HG03196 (cell line): ENCODE results near the gene CBR3.

Experiments used
- ATAC-seq: cut with Tn5 transposase; IDR thresholded peaks from one replicate; pipeline ENCODE4 v1.9.1; 2021; ENCODE audit not compliant: unreplicated experiment

CBR3 gene

DNA sequence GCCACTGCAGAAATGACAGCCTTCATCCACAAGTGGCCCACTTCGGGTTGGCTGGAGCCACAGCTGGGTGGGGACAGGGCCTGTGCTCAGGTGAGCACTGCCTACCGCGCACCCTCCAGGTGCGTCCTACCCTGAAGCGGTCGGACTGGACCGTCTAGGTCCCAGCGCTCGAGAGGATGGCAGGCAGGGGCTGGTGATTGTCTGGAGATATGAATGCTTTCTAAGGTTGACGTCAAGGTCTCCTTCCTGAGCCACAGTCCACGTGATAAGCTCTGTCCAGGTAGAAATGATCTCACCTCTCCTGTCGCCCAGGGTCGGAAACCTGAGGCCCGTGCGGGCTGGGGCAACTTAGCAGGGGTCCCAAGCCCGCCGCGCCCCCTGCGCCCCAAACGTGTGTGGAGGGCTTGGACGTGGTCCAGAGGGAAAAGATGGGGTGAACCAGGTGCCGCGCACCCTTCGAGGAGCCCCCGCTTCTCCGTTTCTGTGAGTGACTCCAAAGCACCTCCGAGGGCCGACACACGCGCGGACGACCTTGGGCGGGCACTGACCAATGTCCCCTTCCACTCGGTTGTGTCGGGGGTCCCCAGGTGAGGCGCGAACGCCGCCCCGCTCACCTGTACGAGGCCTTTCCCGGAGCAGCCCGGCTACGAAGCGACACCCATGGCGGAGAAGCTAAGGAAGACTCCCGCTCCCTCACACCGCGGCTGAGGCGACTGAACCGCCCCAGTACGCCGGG is 20.9 kb downstream of the CBR3 start:
- ATAC-seq: no peak

DNA sequence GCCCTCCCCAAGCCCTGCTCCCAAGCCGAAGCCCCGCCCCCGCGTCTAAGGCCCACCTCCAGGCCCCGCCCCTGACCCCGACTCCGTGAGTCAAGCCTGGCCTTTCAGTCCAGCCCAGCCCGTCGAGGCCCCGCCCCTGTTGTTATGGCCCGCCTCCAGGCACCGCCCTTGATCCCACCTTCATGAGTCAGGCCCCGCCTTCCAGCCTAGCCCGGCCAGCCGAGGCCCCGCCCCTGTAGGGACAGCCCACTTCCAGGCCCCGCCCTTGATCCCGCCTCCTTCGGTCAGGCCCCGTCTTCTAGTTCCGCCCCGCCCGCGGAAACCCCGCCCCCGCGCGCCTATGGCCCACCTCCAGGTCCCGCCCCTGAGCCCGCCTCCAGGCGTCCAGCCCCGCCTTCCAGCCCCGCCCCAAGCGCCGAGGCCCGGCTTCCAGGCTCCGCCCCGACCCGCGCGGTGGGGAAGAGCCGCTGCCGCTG is 21.5 kb downstream of the CBR3 start:
- peak; percentile 87 for ATAC-seq

DNA sequence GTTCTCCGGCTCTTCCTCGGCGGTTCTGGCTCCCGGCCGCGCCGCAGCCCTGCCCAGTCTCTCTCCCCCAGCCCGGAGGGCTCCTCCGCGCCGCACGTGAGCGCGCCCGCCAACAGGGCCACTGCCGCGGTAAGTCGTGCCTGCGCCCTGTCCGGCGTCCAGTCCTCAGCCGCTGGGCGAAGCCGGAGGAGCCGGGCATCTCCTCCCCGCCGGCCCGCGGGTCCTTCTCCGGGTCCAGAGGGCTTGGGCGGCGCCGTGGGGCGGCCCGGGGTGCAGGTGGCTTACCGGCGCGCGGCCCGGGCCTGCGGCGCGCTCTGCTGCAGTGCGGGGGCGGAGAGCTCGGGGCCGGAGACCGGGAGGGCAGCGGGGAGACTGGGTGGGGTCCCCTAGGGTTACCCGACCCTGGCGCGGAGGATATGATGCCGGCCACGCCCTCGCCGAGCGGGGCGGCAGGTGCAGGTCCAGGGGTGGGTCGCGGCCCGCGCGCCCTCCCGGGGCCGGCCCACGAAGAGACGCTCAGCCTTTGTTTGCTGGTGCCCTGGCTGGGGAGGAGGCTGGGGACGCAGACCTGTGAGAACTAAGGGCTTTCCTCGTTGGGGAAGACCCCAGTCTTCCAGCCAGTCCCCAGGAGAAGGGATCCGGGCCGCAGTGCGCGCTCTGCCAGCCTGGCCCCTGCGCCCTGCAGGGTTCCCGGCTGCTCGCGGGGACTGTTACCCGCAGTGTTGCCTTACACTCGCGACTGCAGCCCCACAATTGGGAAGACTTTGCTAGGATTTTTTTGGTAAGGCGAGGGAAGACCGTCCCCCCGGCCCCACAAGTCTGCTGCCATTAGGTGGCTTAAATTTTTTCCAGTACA is 22.2 kb downstream of the CBR3 start, which contains the start of gene DOP1B:
Gene DOP1B (plus strand): TSS at position 10 of the 856 bp plus-strand sequence. CDS start 7,910 bp downstream, outside the sequence.
- peak; percentile 13 for ATAC-seq

DNA sequence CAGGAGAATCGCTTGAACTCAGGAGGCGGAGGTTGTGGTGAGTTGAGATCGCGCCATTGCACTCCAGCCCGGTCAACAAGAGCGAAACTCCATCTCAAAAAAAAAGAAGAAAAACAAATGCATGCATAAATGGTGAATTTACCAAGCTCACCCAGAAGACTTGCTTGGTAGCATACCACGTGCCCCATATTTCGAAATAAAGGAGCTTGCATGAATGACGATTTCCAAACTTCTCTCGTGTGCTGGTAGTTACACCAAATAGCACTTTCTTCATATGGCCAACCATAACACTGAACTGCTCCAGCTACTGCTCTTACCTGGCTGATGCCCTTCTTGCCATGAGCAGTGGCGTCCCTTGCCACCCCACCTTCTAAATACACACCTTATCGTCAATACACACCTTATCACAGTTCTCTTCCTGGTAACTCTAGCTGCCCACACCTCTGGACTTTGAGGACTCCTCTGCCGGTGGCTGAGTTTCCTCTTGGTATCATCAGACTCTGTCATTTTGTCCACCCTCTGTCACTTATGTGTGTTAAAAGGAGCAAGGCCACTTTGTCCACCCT is 24.6 kb downstream of the CBR3 start:
- no peak for ATAC-seq

DNA sequence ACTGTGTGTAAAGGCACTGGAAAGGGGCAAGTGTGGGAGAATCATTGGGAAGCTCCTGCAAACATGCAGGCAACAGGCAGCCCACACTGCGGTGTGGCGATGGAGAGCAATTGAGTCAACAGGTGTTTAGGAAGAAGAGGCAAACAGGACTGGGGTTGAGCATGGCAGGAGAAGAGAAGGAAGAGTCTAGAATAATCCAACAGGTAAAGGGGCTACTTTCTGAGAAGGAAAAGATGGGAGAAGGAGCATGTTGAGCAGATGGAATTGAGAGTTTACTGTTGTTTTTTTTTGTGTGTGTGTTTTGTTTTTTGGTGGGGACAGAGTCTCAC is 25.9 kb downstream of the CBR3 start:
- ATAC-seq: no peak

DNA sequence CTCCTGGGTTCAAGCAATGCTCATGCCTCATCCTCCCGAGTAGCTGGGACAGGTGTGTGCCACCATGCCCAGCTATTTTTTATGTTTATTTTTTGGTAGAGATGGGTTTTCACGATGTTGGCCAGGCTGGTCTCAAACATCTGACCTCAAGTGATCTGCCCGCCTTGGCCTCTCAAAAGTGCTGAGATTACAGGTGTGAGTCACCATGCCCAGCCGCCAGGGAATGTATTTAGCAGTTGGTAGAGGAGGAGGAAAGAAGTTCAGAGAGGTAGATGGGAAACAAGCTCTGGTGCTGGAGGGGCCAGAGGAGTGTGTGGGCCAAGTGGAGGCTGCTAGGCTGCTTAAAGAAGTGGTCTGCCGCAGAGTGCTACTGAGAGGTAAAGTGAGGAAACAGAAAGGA is 27.8 kb downstream of the CBR3 start:
- ATAC-seq: no peak

DNA sequence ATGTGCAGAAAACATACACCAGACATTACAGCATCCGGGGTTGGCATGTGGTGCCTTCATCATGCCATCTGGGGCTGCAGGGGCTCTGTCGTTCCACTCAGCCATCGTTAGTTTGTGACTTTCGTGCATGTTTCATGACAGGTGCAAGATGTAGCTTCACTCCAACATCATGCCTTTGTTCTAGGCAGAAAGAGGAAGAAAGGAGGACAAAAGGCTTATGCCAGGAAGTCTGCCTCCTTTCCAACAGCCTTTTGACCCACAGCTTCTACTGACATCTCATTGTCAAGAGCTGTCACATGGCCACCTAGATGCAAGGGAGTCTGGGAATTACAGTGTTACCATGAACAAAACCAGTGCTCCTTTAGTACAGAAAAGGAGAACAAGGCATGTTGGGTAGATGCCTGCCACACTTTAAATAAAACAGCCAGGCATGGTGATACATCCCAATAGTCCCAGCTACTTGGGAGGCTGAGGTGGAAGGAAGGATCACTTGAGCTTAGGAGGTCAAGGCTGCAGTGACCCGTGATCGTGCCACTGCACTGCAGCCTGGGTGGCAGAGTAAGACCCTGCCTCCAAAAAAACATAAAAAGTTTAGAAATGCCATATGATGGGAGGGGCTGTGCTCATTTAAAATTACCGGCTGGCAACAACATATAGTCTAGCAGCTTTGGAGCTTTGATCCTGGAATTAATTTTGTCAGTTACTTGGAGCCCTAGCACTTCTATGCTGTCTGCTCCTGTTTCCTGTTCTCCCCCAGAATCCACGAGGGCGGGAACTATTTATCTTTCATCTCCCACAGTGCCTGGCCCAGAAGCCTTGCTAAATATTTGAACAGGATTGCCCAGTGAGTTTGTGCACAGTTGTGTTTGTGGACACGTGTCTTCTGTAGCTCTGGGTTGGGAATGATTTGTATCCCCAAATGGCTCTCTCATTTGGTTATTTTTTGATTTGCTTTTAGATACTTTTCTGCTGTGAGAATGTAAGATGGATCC is 29.2 kb downstream of the CBR3 start:
- no peak for ATAC-seq

DNA sequence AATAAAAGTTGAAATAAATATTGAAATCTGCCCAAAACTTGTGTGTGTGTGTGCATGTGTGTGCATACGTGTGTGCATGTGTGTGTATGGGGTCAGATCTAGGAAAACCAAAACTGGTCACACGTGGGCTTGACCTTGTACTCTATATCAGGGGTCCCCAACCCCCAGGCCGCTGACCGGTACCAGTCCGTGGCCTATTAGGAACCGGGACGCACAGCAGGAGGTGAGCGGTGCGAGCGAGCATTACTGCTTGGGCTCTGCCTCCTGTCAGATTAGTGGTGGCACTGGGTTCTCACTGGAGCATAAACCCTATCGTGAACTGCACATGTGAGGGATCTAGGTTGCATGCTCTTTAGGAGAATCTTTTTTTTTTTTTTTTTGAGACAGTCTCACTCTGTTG is 30.5 kb downstream of the CBR3 start:
- no peak for ATAC-seq

DNA sequence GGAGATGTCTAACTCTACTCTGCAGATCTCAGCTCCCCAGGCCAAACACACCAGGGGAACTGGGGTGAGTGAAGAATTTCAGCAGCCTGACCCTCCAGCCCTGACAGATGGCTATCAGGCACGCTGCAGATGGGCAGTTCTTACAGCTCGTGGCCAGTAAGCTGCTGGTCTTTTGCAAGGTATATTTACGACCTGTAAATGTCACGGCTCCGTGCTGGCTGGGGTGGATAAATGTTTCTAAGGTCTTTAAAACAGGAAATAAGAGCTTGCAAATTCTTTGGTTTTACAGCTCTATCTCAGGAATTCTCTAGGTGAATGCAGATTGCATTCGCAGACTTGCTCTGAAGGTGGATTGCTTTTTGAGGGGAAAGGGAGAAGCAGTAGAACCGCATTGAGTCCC is 31.8 kb downstream of the CBR3 start:
- ATAC-seq: no peak

DNA sequence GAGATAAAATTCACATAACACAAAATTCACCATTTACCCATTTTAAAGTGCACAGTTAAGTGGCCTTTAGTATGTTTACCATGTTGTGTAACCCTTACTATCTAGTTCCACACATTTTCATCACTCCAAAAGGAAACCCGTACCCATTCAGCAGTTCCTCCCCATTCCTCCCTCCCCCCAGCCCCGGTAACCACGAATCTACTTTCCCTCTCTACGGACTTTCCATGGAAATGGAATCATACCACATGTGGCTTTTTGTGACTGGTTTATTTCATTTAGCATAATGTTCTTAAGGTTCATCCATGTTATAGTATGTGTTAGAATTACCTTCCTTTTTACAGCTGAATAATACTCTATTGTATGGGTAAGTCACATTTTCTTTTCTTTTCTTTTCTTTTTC is 32.7 kb downstream of the CBR3 start:
- ATAC-seq: no peak

DNA sequence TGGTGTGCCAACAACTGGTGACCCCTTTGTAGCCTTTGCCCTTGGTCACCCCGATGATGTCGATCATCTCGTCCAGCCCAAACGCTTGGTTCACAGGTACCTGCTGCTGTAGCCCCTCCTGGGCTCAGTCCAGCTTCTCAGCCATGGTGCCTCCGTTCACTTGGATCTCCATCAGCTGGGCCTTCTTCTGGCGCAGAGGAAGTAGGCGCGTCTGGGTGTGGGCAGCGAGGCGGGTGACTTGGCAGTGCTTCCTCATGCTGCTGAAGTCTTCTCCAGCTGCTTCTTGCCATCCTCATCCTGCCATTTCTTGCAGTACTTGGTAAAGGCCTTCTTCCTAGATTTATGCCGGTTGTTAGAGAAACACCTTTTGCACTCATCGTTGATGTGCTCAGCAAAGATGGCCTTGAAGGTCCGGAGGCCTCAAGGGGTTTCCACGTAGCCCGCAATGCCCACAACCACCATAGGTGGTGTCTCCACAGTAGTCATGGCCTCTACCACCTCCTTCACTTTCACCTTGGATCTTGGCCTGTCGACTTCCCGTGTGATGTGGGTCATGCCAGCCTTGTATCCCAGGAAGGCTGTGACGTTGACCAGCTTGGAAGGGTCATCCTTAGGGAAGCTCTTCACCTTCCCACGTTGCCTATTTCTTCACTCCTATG is 34.7 kb downstream of the CBR3 start:
- no peak for ATAC-seq

DNA sequence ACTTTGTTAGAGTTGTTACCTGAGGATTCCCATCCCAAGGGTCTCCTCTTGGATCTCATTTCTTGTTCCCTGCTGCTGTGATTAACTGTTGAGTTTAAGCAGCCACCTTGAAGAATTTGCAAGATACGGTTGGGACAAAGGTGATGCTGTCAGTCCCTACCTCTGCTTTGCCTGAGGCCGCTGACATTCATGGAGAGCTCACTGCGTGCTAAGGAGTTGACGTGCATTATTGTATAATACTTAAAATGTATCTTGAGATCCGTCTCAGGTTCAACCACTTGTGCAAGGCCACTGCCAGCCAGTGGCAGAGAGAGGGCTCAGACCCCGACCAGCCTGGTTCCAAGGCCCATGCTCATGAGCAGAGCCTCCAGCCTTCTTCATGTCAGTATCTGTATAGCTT is 35.9 kb downstream of the CBR3 start:
- no peak for ATAC-seq

DNA sequence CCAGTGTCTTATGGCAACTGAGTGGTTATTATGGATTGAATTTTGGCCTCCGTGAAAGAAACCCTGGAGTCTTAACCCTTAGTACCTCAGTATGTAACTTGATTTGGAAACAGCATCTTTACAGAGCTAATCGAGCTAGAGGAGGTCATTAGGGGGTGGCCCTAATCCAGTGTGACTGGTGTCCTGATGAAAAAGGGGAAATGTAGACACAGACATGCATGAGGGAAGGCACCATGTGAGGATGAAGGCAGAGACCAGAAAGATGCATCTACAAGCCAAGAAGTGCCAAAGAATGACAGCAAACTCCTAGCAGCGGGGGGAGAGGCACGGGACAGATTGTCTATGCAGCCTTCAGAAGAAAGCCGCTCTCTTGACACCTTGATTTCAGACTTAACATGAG is 36.5 kb downstream of the CBR3 start:
- ATAC-seq: no peak

DNA sequence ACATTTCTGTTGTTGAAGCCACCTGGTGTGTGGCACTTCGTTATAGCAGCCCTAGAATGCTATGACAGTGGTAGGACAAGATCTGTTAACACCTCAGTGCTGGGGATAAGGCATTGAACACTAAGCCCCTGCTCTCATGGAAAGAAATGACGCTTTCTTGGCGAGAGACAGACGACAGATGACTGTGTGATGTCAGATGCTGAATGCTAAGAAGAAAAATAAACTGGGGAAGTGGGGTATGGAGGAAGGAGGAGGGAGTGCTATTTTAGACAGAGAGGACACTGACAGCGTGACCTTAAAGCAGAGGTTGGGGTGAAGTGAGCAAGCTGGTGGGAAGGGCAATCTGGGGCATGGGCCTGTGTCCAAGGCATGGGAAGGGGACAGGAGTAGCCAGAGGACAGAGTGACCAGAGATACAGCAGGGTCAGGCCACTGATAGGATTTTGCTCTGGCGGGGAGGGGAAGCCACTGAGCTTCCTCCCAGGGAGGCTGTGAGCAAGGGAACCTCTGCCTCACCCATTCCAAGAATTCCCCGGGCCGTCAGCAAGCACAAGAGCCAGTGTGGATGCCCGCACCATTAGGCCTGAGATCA is 37.0 kb downstream of the CBR3 start:
- no peak for ATAC-seq

DNA sequence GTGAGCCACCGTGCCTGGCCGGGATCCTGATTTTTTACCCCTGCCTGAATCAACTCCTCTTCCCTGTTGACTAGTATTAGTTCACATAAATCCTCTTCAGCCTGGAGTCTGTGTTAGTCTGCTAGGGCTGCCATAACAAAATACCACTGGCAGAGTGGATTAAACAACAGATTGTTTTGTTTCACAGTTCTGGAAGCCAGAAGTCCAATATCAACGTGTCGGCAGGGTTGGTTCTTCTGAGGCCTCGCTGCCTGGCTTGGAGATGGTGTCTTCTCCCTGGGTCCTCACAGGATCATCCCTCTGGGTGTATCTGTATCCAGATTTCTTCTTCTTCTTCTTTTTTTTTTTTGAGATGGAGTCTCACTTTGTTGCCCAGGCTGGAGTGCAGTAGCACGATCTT is 39.9 kb downstream of the CBR3 start:
- no peak for ATAC-seq

DNA sequence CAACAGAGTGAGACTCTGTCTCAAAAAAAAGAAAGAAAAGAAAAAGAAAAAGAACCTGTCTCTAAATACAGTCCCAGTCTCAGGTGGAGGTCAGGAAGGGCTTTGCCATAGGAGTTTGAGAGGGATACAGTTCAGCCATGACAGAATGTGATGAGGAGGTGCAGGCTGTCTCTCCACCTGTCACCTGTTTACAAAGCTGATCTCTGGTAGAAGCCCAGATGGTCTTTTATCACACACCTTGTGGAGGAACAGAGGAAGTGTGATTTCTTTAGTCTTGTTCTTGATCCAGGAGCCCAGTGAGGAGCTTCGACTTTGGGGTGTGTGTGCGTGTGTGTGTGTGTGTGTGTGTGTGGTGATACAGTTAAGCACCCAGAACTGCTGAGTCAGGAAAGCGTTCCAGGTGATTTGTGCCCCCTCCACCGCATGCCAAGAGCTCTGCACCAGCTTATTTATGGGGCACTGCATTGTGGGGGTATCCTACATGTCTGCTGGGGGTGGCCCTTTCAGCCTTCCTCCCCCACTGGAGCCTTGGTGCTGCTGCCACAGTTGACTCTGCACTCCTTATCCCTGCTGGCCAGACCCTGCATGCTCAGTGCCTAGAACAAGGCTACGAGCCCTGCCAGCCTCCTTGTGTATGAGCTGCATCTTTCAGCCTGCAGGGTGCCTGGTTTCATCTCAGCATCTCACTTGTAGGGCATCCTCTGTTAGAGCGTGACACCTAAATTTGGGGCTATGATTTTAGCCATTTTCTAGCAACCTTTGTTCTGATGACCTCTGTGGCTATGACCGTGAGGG is 41.1 kb downstream of the CBR3 start:
- ATAC-seq: no peak

DNA sequence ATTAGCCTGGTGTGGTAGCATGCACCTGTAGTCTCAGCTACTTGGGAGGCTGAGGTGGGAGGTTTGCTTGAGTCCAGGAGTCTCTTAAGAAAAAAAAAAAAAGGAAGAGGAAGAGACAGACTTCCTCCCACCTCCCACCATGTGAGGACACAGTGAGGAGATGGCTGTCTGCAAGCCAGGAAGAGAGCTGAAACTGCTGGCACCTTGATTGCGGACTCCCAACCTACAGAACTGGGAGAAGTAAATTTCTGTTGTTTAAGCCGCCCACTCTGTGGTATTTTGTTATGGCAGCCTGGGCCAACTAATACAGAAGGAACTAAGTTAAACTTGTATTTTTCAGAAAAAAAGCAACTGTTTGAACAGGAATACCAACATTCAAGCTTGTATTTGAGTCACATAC is 43.5 kb downstream of the CBR3 start:
- no peak for ATAC-seq

DNA sequence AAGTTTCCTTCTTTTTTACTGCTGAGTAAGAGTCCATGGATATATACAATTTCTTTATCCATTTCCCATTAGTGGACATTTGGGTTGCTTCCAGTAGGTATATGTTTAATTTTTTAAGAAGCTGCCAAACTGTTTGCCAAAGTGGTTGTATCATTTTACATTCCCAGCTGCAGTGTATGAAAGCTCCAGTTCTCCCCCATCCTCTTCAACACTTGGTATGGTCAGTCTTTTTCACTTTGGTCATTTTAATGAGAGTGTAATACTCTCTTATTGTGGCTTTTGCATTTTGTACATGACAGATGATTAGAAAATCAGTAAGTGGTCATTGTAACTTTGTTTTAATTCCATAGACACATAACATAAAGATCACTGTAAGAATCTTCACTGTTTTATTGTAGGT is 44.3 kb downstream of the CBR3 start:
- no peak for ATAC-seq

DNA sequence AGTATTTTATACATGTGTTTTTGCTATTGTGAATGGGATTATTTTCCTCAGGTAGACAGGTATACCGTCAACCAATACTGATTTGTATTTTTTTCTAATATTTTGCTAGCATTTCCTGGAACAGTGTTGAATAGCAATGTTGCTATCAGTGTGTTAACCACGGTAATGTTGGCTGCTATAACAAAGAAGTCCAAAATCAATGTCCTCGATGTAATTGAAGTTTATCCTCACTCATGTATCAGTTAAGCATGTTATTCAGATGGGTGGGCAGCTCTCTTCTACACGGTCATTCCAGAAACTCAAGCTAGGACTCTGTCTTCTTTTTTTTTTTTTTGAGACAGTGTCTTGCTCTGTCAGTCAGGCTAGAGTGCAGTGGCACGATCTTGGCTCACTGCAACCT is 46.1 kb downstream of the CBR3 start:
- ATAC-seq: no peak
